HepG2 (cell line): ENCODE results near the gene USP7. TPM values are rescaled to one million over a fixed set of nuclear protein-coding genes. Genes with fewer than 3 reads are reported as not detected.
A peak's percentile ranks its signal among the peaks of the same experiment; 100 is the strongest.

Experiments used
- ATF3 ChIP-seq: sonication (generic); formaldehyde crosslinking; IDR thresholded peaks from 2 replicates; pipeline ENCODE4 v1.4.0; 2020; ENCODE audit warnings: missing genetic modification reagents
- CHD4 ChIP-seq: fragments of 200-600 bp; sonication (generic); IDR thresholded peaks from 2 replicates; pipeline ENCODE4 v1.7.0; 2017; ENCODE audit warnings: mild to moderate bottlenecking, low read length, borderline replicate concordance
- DNMT1 ChIP-seq: sonication (generic); formaldehyde crosslinking; IDR thresholded peaks from 2 replicates; pipeline ENCODE4 v1.5.1; 2020; ENCODE audit warnings: mild to moderate bottlenecking, missing genetic modification reagents
- FOXC1 ChIP-seq: sonication (generic); formaldehyde crosslinking; IDR thresholded peaks from 2 replicates; pipeline ENCODE4 v1.8.0; 2022; ENCODE audit warnings: mild to moderate bottlenecking, missing genetic modification reagents, borderline replicate concordance
- FOXO1 ChIP-seq: sonication (generic); formaldehyde crosslinking; IDR thresholded peaks from 2 replicates; pipeline ENCODE4 v1.4.0; 2020; ENCODE audit warnings: missing genetic modification reagents
- HBP1 ChIP-seq: IDR thresholded peaks from 2 replicates; pipeline ENCODE4 v1.6.1; 2016; ENCODE audit warnings: low read depth, control low read depth
- KDM4B ChIP-seq: sonication (generic); formaldehyde crosslinking; IDR thresholded peaks from 2 replicates; pipeline ENCODE4 v1.4.0; 2020; ENCODE audit warnings: missing genetic modification reagents
- NCOA5 ChIP-seq: sonication (generic); formaldehyde crosslinking; IDR thresholded peaks from 2 replicates; pipeline ENCODE4 v1.4.0; 2020; ENCODE audit warnings: missing genetic modification reagents
- NKX3-1 ChIP-seq: sonication (generic); formaldehyde crosslinking; IDR thresholded peaks from 2 replicates; pipeline ENCODE4 v1.5.0; 2020; ENCODE audit warnings: missing genetic modification reagents
- PTBP1 ChIP-seq: fragments of 200-400 bp; formaldehyde crosslinking; IDR thresholded peaks from 2 replicates; pipeline ENCODE4 v1.6.1; 2018; ENCODE audit warnings: low read length, low read depth; ENCODE audit not compliant: poor library complexity, severe bottlenecking
- RCOR2 ChIP-seq: IDR thresholded peaks from 2 replicates; pipeline ENCODE4 v1.6.1; 2016; ENCODE audit warnings: missing biosample characterization, missing genetic modification reagents
- SNAPC2 ChIP-seq: sonication (generic); formaldehyde crosslinking; IDR thresholded peaks from 2 replicates; pipeline ENCODE4 v1.8.1; 2022; ENCODE audit warnings: mild to moderate bottlenecking, missing genetic modification reagents
- TCF12 ChIP-seq, 2 experiments: fragments of 450-650 bp in 1 of 2; sonication (generic) in 1 of 2; formaldehyde crosslinking in 1 of 2; IDR thresholded peaks; 2 replicates each; pipeline versions ENCODE4 v1.6.1 to v1.8.0; 2017 to 2022; ENCODE audit warnings: antibody characterized with exemption in 1 of 2, mild to moderate bottlenecking in 1 of 2, missing genetic modification reagents in 1 of 2, moderate library complexity in 1 of 2
- THAP11 ChIP-seq: IDR thresholded peaks from 2 replicates; pipeline ENCODE4 v1.6.1; 2016; ENCODE audit warnings: missing biosample characterization, missing genetic modification reagents
- ZBTB10 ChIP-seq: sonication (generic); formaldehyde crosslinking; IDR thresholded peaks from 2 replicates; pipeline ENCODE4 v1.4.0; 2020; ENCODE audit warnings: missing genetic modification reagents, borderline replicate concordance
- ZIK1 ChIP-seq: sonication (generic); formaldehyde crosslinking; IDR thresholded peaks from 2 replicates; pipeline ENCODE4 v1.5.0; 2020; ENCODE audit warnings: mild to moderate bottlenecking, low read depth, missing genetic modification reagents, borderline replicate concordance
- ZNF331 ChIP-seq: sonication (generic); formaldehyde crosslinking; IDR thresholded peaks from 2 replicates; pipeline ENCODE4 v1.4.0; 2020; ENCODE audit warnings: missing genetic modification reagents
- ZNF33B ChIP-seq: sonication (generic); formaldehyde crosslinking; IDR thresholded peaks from 2 replicates; pipeline ENCODE4 v1.5.1; 2020; ENCODE audit warnings: mild to moderate bottlenecking, missing genetic modification reagents
- ZNF44 ChIP-seq: sonication (generic); formaldehyde crosslinking; IDR thresholded peaks from 2 replicates; pipeline ENCODE4 v1.5.1; 2020; ENCODE audit warnings: mild to moderate bottlenecking, missing genetic modification reagents
- ZNF512 ChIP-seq: sonication (generic); formaldehyde crosslinking; IDR thresholded peaks from 2 replicates; pipeline ENCODE4 v1.4.0; 2020; ENCODE audit warnings: mild to moderate bottlenecking, missing genetic modification reagents
- ZNF543 ChIP-seq: sonication (generic); formaldehyde crosslinking; IDR thresholded peaks from 2 replicates; pipeline ENCODE4 v1.4.0; 2020; ENCODE audit warnings: mild to moderate bottlenecking, missing genetic modification reagents
- ZNF563 ChIP-seq: sonication (generic); formaldehyde crosslinking; IDR thresholded peaks from 2 replicates; pipeline ENCODE4 v1.8.0; 2022; ENCODE audit warnings: mild to moderate bottlenecking, moderate library complexity, missing genetic modification reagents
- ZNF746 ChIP-seq: sonication (generic); formaldehyde crosslinking; IDR thresholded peaks from 2 replicates; pipeline ENCODE4 v1.8.0; 2022; ENCODE audit warnings: mild to moderate bottlenecking, missing genetic modification reagents
- ZNF761 ChIP-seq: sonication (generic); formaldehyde crosslinking; conservative IDR thresholded peaks from 2 replicates; pipeline ENCODE4 v1.4.0; 2020; ENCODE audit warnings: mild to moderate bottlenecking, missing genetic modification reagents
- polyA plus RNA-seq, 8 experiments: library from polyadenylated mRNA; depleted of rRNA in 3 of 8; stranded (reverse) in 7 of 8; unstranded in 1 of 8; fragments of >200 nt; fragmentation: Illumina TruSeq in 4 of 8; extraction: Trizol in 4 of 8; gene quantifications; 2 replicates each; pipeline versions ENCODE4 v1.2.1 to v1.2.3, GENCODE V29; 2011 to 2016; ENCODE audit warnings: low read depth in 4 of 8, missing spikeins in 1 of 8, mixed read lengths in 1 of 8; ENCODE audit not compliant: insufficient read depth in 1 of 8
- total RNA-seq, 5 experiments: library from RNA; depleted of rRNA; stranded (reverse); fragments of >200 nt; fragmentation: Illumina TruSeq; extraction: Trizol; gene quantifications; 2 replicates each; pipeline ENCODE4 v1.2.3, GENCODE V29; 2016; ENCODE audit warnings: low read depth in 1 of 5

The USP7 gene
- total and polyA plus RNA-seq, 2 of the 13 experiments (the other 11 are each of a cell fraction or from before 2014, with no cell fraction given), result 52.5 to 173 TPM

GRCh38 chr16:8861563-8862308 lies 102.0 kb downstream of the USP7 start (continued):
- TF ChIP-seq TCF12 (IDR thresholded peaks at IDR 0.05) (no peak), TCF12 (CRISPR knock-in tag; IDR thresholded peaks at IDR 0.05) (no peak), CHD4 (peak; percentile 75; the same call in 1 of the 2 replicates), ZNF33B (0 out of 2 replicates have a peak, but pooled peaks have one; percentile 71), ZNF44 (CRISPR knock-in tag) (0 out of 2 replicates have a peak, but pooled peaks have one; percentile 26), ZNF543 (CRISPR knock-in tag) (0 out of 2 replicates have a peak, but pooled peaks have one; percentile 32), ZBTB10 (CRISPR knock-in tag) (peak; percentile 73), PTBP1 (peak; percentile 88), ZNF761 (peak; percentile 74; the same call in 1 of the 2 replicates), ATF3 (CRISPR knock-in tag) (no peak), DNMT1 (CRISPR knock-in tag) (no peak), KDM4B (CRISPR knock-in tag) (no peak; the same call in 1 of the 2 replicates), FOXC1 (0 out of 2 replicates have a peak, but pooled peaks have one; percentile 13), RCOR2 (CRISPR knock-in tag) (0 out of 2 replicates have a peak, but pooled peaks have one; percentile 17), ZIK1 (no peak), NCOA5 (no peak), ZNF331 (CRISPR knock-in tag) (peak; percentile 43; the same call in 1 of the 2 replicates), ZNF563 (CRISPR knock-in tag) (0 out of 2 replicates have a peak, but pooled peaks have one; percentile 56), THAP11 (CRISPR knock-in tag) (peak; percentile 13; the same call in 1 of the 2 replicates), HBP1 (CRISPR knock-in tag) (0 out of 2 replicates have a peak, but pooled peaks have one; percentile 71), ZNF746 (0 out of 2 replicates have a peak, but pooled peaks have one; percentile 9), ZNF512 (CRISPR knock-in tag) (no peak), FOXO1 (CRISPR knock-in tag) (0 out of 2 replicates have a peak, but pooled peaks have one; percentile 3), SNAPC2 (0 out of 2 replicates have a peak, but pooled peaks have one; percentile 59), NKX3-1 (CRISPR knock-in tag) (no peak)
